ENCODE measurements around the gene RNF168. TPM values are rescaled to one million over a fixed set of nuclear protein-coding genes. Genes with fewer than 3 reads are reported as not detected.

The RNF168 gene
- total and polyA plus RNA-seq, 8 donors: 4.4 to 27.8 (median 6.5) TPM

DNA sequence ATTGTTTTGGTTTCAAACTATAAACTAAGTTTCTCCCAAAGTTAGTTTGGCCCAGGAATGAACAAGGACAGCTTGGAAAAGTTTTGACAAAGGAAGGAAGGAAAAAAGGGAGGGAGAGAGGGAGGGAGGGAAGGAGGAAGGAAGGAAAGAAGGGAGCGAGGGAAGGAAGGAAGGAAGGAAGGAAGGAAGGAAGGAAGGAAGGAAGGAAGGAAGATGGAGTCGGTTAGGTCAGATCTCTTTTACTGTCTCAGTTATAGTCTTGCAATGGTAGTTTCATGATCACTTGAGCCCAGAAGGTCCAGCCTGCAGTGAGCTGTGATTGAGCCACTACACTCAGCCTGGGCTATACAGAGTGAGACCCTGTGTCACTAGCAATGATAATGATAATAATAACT lies 59.1 kb downstream of the RNF168 start:
- Histone ChIP-seq H3K27me3 (no peaks in the 10 kb centered on the region), H3K36me3 (no peaks in the 10 kb centered on the region), H3K9me3 (no peaks in the 10 kb centered on the region), H3K4me3 (no peak overlapping the region), H3K27ac (no peak overlapping the region), H3K4me1 (no peaks in the 10 kb centered on the region)
- intact Hi-C loops (cut with DNase I; ENCODE audit: low total_unique reads): no loop called here
- WGBS, 5 donors: 38 to 62% (median 57%) methylated on average over 2 of the region's 2 CpGs
- no peak for TF ChIP-seq POLR2AphosphoS5 (IDR thresholded peaks at IDR 0.05)
- no peak for TF ChIP-seq EP300 (IDR thresholded peaks at IDR 0.05)
- TF ChIP-seq POLR2A (IDR thresholded peaks at IDR 0.05): no peak
- TF ChIP-seq, protein P1, sequence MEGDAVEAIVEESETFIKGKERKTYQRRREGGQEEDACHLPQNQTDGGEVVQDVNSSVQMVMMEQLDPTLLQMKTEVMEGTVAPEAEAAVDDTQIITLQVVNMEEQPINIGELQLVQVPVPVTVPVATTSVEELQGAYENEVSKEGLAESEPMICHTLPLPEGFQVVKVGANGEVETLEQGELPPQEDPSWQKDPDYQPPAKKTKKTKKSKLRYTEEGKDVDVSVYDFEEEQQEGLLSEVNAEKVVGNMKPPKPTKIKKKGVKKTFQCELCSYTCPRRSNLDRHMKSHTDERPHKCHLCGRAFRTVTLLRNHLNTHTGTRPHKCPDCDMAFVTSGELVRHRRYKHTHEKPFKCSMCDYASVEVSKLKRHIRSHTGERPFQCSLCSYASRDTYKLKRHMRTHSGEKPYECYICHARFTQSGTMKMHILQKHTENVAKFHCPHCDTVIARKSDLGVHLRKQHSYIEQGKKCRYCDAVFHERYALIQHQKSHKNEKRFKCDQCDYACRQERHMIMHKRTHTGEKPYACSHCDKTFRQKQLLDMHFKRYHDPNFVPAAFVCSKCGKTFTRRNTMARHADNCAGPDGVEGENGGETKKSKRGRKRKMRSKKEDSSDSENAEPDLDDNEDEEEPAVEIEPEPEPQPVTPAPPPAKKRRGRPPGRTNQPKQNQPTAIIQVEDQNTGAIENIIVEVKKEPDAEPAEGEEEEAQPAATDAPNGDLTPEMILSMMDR (IDR thresholded peaks at IDR 0.05): no peak
- DNase-seq: no peak

DNA sequence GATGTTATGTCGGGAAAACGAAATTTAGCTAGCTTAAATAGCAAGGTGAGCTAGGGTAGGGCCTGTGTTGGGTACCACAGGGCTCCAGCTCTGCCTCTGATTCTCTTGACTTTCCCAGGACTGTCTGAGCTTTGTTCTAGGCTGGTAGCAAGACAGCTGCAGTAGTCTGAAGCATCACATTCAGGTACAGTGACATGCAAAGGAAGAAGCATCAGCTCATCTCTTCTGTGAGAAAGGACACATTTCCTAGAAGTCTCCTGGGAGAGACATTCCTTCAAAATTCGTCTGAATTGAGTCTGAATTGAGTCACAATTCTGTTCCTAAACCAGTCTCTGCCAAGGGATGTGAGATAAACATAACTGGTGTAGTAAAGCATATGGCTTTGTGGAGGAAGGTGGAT lies 62.9 kb downstream of the RNF168 start:
- H3K4me1 ChIP-seq: no peaks in the 10 kb centered on the region
- 62 to 66% (median 63%) methylated on average over 3 of the region's 3 CpGs for WGBS, 5 donors
- H3K36me3 ChIP-seq: no peaks in the 10 kb centered on the region
- no peak for DNase-seq
- intact Hi-C loops (cut with DNase I; ENCODE audit: low total_unique reads): no loop called here
- no peaks in the 10 kb centered on the region for H3K9me3 ChIP-seq
- no peak overlapping the region for H3K4me3 ChIP-seq
- no peak overlapping the region for H3K27ac ChIP-seq
- H3K27me3 ChIP-seq: no peaks in the 10 kb centered on the region
- no peak for TF ChIP-seq EP300 (IDR thresholded peaks at IDR 0.05)
- no peak for TF ChIP-seq POLR2AphosphoS5 (IDR thresholded peaks at IDR 0.05)
- no peak for TF ChIP-seq POLR2A (IDR thresholded peaks at IDR 0.05)
- TF ChIP-seq, protein P1 (IDR thresholded peaks at IDR 0.05): no peak

DNA sequence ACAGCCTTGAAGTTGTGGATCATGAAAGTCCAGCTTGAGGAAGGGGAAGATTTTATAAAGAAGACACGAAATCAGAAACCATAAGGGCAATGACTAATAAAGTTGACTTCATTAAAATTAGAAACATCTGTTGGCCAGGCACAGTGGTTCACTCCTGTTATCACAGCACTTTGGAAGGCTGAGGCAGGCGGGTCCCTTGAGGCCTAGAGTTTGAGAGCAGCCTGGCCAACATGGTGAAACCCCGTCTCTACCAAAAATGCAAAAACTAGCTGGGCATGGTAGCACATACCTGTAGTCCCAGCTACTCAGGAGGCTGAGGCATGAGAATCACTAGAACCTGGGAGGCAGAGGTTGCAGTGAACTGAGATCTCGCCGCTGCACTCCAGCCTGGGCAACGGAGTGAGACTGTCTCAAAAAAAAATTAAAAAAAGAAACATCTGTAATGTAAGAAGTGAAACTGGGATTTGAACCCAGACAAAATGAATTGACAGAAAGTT lies 63.5 kb downstream of the RNF168 start:
- H3K36me3 ChIP-seq: no peaks in the 10 kb centered on the region
- H3K27me3 ChIP-seq: no peaks in the 10 kb centered on the region
- no peak for TF ChIP-seq POLR2AphosphoS5 (IDR thresholded peaks at IDR 0.05)
- TF ChIP-seq EP300 (IDR thresholded peaks at IDR 0.05): no peak
- TF ChIP-seq POLR2A (IDR thresholded peaks at IDR 0.05): no peak
- TF ChIP-seq, protein P1 (IDR thresholded peaks at IDR 0.05): no peak
- WGBS, 5 donors: 81 to 88% (median 85%) methylated on average over 6 of the region's 6 CpGs
- no peaks in the 10 kb centered on the region for H3K4me1 ChIP-seq
- H3K4me3 ChIP-seq: no peak overlapping the region
- no peak overlapping the region for H3K27ac ChIP-seq
- no peak for DNase-seq
- no peaks in the 10 kb centered on the region for H3K9me3 ChIP-seq
- intact Hi-C loops (cut with DNase I; ENCODE audit: low total_unique reads): no loop called here

DNA sequence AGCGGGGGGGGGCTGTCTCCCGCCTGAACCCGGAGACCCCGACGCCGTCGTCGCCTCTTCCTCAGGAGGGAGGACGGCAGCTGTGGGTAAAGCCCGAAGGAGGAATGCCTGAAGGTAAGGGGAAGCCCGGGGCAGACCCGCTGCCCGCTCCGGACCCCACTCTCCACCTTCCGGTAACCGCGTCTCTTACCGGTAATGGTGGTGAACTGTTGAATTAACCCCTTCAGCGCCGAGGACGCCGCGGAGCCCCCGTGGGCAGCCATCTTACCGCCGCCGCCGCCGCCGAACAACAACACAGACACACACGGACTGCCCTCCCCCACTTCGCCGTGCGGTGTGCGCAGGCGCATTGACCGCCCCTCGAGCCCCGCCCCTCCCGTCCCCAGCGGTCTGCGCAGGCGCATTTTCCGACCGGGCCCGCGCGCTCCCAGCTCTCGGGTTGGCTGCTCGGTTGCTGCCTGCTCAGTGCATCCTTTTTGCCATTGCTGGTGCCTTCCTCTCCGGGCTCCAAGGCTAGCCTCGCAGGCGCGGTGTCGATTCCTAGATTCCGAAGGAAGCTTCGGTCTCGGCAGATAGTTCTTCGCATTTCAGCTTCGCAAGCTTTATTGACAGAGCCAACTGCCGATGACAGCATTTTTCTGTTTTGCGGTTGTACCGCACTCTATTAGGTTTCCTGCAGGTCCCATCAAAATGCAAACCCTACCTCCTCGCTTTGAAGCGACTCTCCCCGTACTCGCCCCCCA lies 71.3 kb downstream of the RNF168 start, which contains the start of gene UBXN7:
TSS of gene UBXN7 (minus strand) at position 291 of the 743 bp plus-strand sequence. CDS start at position 263, 28 bp downstream.
- intact Hi-C loops (cut with DNase I; ENCODE audit: low total_unique reads): no loop called here
- peak within 1 kb of the TSS; percentile 84 to 93 (median 91) for H3K27ac ChIP-seq
- peaks cover 4 to 44% (median 33%) of the 10 kb centered on the region in 4 donors for H3K4me1 ChIP-seq
- peak; percentile 95 to 99 for DNase-seq
- TF ChIP-seq POLR2A (IDR thresholded peaks at IDR 0.05) (peak in 1 of 4 donors; percentile 47), EP300 (IDR thresholded peaks at IDR 0.05) (no peak), POLR2AphosphoS5 (IDR thresholded peaks at IDR 0.05) (peak; percentile 64 to 84 (median 83))
- TF ChIP-seq, protein P1 (IDR thresholded peaks at IDR 0.05): no peak
- WGBS, 5 donors: 0 to 1% (median 0%) methylated on average over 29 to 67 of the region's 67 CpGs
- no peaks in the 10 kb centered on the region for H3K27me3 ChIP-seq
- H3K36me3 ChIP-seq: peaks cover 0 to 7% (median 3%) of the 10 kb centered on the region in 4 donors
- no peaks in the 10 kb centered on the region for H3K9me3 ChIP-seq
- peak within 1 kb of the TSS; percentile 82 to 100 (median 92) for H3K4me3 ChIP-seq

Measured in stomach (tissue), 9 donors.